ENCODE measurements around the gene CDH15. TPM values are rescaled to one million over a fixed set of nuclear protein-coding genes. Genes with fewer than 3 reads are reported as not detected.

Gene CDH15
- total RNA-seq, 1 experiment from 2014 or later: 1.5 TPM

- H3K27me3 ChIP-seq (ENCODE audit: low read length): no peaks in the 10 kb centered on the region
- H3K4me2 ChIP-seq (ENCODE audit: low read length): peak overlapping the region; percentile 54
- H3K9me2 ChIP-seq (replicated peaks; ENCODE audit: low read length): no peaks in the 10 kb centered on the region
- intact Hi-C loops (cut with micrococcal nuclease): loop anchor here (5.0 to 10.0 kb wide), 4 partner anchors 112 to 352 kb away; partner anchors contain the start of gene APRT
- no TSS peak for BruUV-seq (replicated peaks)
- H3K4me1 ChIP-seq (ENCODE audit: insufficient read depth, low read length): peaks cover 8% of the 10 kb centered on the region; the same call in 1 of the 2 replicates
- no peaks in the 10 kb centered on the region for H3K9me3 ChIP-seq (ENCODE audit: low read length)
- H2AFZ ChIP-seq (ENCODE audit: low read length): no peak overlapping the region
- no peak for TF ChIP-seq EZH2 (IDR thresholded peaks at IDR 0.05; ENCODE audit: low read length, unreplicated experiment)
- no peaks in the 10 kb centered on the region for H3F3A ChIP-seq (ENCODE audit: low read length, unreplicated experiment)
- CTCF ChIA-PET: interaction anchor here (1.1 kb wide), 1 partner anchor 429 kb away, joined by 3 read pairs; no protein-coding TSS in a partner anchor
- no peak overlapping the region for H3K4me3 ChIP-seq (ENCODE audit: low read length)
- DNase-seq (no peak), ATAC-seq (no peak)
- POLR2A ChIA-PET (ENCODE audit: unreplicated experiment): no interaction called here
- H3K9ac ChIP-seq (ENCODE audit: low read length): no peak overlapping the region
- H4K20me1 ChIP-seq (ENCODE audit: low read length): no peaks in the 10 kb centered on the region
- no peak overlapping the region for H3K27ac ChIP-seq (ENCODE audit: low read length)
- H3K36me3 ChIP-seq (ENCODE audit: low read depth, low read length): no peaks in the 10 kb centered on the region
- H3K79me2 ChIP-seq (ENCODE audit: low read length): no peaks in the 10 kb centered on the region
Measured at GRCh38 chr16:89166696-89167424, 4.7 kb upstream of the CDH15 start.

DNA sequence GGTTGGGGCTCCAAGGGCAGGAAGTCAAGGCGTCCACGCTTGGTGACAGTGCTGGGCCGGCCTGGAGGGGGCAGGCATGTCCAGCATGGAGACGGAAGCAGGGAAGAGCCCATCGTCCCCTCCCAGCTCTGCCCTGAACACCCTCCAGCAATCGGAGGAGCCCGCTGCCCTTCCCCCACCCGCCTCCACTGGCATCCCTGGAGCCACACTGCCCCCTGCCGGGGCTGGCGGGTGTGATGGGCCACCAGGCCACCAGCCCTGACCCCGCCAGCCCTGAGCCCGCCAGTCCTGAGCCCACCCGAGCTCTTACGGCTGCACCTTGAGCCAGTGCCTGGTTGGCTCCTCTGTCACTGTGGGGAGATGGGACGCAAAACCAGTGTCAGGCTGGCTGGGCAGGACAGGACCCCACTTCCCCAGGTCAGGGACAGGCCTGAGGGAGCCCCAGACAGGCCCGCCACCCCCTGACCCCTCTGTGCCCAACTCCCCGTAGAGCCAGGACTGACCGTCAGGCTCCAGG is 4.1 kb upstream of the CDH15 start:
- no peak overlapping the region for H3K9ac ChIP-seq (ENCODE audit: low read length)
- H3K79me2 ChIP-seq (ENCODE audit: low read length): no peaks in the 10 kb centered on the region
- no peak overlapping the region for H3K4me3 ChIP-seq (ENCODE audit: low read length)
- TF ChIP-seq CTCF (conservative IDR thresholded peaks at IDR 0.05; ENCODE audit: low read depth, low read length) (peak; percentile 73), EZH2phosphoT487 (IDR thresholded peaks at IDR 0.05; ENCODE audit: borderline replicate concordance, low read length) (no peak)
- no peak overlapping the region for H2AFZ ChIP-seq (ENCODE audit: low read length)
- H3K36me3 ChIP-seq (ENCODE audit: low read depth, low read length): no peaks in the 10 kb centered on the region
- no peaks in the 10 kb centered on the region for H3K9me2 ChIP-seq (replicated peaks; ENCODE audit: low read length)
- no TSS peak for BruUV-seq (replicated peaks)
- ATAC-seq: peak; percentile 14
- H3K27me3 ChIP-seq (ENCODE audit: low read length): no peaks in the 10 kb centered on the region
- intact Hi-C loops (cut with micrococcal nuclease): loop anchor here (5.0 to 10.0 kb wide), 4 partner anchors 113 to 353 kb away; partner anchors contain the start of gene APRT
- H3K27ac ChIP-seq (ENCODE audit: low read length): no peak overlapping the region
- H4K20me1 ChIP-seq (ENCODE audit: low read length): no peaks in the 10 kb centered on the region
- peaks cover 9% of the 10 kb centered on the region; the same call in 1 of the 2 replicates for H3K4me1 ChIP-seq (ENCODE audit: insufficient read depth, low read length)
- CTCF ChIA-PET: interaction anchor here (1.1 kb wide), 1 partner anchor 430 kb away, joined by 3 read pairs; no protein-coding TSS in a partner anchor
- no peaks in the 10 kb centered on the region for H3K9me3 ChIP-seq (ENCODE audit: low read length)
- POLR2A ChIA-PET (ENCODE audit: unreplicated experiment): no interaction called here
- peak overlapping the region; percentile 54 for H3K4me2 ChIP-seq (ENCODE audit: low read length)
- H3F3A ChIP-seq (ENCODE audit: low read length, unreplicated experiment): no peaks in the 10 kb centered on the region
- peak; percentile 78 for DNase-seq

DNA sequence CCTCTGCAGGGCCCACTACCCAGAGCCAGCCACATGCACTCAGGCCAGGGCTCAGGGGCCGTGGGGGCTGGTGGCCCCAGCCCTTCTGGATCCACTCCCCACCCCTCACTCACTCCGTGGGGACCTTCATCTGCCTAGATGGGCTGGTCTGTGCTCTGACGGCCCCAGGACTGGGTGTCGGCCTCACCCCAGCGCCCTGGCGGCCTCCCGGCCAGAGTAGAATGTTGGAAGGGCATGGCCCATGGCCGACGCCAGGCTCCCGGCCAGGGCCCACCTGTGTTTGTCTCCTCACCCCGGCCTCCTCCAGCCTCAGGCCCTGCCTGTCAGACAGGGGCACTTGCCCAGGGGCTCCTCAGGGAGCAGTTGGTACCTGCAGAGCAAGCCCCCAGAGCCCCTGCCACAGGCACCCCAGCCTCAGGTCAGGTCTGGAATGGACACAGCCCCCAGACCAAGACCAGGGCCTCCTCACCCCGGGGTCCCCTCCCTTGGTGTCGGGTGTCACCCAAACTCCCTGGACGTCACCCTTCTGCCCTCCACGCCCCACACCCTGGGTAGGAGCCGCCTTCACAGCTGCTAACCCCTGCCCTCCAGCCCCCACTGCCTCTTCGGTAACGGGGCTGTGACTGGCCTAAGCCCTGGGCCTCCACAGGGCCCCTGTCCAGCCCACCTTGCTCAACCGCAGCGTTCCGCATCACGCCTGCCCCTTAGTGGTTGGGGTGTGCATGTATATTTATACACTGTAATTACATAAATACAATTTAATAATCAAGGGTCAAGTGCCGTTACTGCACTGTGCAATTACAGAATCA is 3.0 kb upstream of the CDH15 start:
- no peaks in the 10 kb centered on the region for H3F3A ChIP-seq (ENCODE audit: low read length, unreplicated experiment)
- DNase-seq (no peak), ATAC-seq (no peak)
- no peaks in the 10 kb centered on the region for H3K36me3 ChIP-seq (ENCODE audit: low read depth, low read length)
- H2AFZ ChIP-seq (ENCODE audit: low read length): no peak overlapping the region
- ChIA-PET POLR2A (ENCODE audit: unreplicated experiment) (no interaction called here), CTCF (no interaction called here)
- H3K27ac ChIP-seq (ENCODE audit: low read length): no peak overlapping the region
- no peak overlapping the region for H3K4me2 ChIP-seq (ENCODE audit: low read length)
- intact Hi-C loops (cut with micrococcal nuclease): loop anchor here (5.0 to 10.0 kb wide), 4 partner anchors 114 to 354 kb away; partner anchors contain the start of gene APRT
- H3K9me2 ChIP-seq (replicated peaks; ENCODE audit: low read length): no peaks in the 10 kb centered on the region
- no peak overlapping the region for H3K4me3 ChIP-seq (ENCODE audit: low read length)
- H3K9ac ChIP-seq (ENCODE audit: low read length): no peak overlapping the region
- peaks cover 9% of the 10 kb centered on the region; the same call in 1 of the 2 replicates for H3K4me1 ChIP-seq (ENCODE audit: insufficient read depth, low read length)
- no peaks in the 10 kb centered on the region for H3K27me3 ChIP-seq (ENCODE audit: low read length)
- peak; percentile 28; the same call in 1 of the 2 replicates for TF ChIP-seq CTCF (conservative IDR thresholded peaks at IDR 0.05; ENCODE audit: low read depth, low read length)
- TF ChIP-seq EZH2 (IDR thresholded peaks at IDR 0.05; ENCODE audit: low read length, unreplicated experiment): no peak
- H3K9me3 ChIP-seq (ENCODE audit: low read length): no peaks in the 10 kb centered on the region
- H4K20me1 ChIP-seq (ENCODE audit: low read length): no peaks in the 10 kb centered on the region
- no peaks in the 10 kb centered on the region for H3K79me2 ChIP-seq (ENCODE audit: low read length)
- BruUV-seq (replicated peaks): no TSS peak
